HEK293 (cell line): ENCODE data around the gene ADCY1.

Experiments
- ZNF302 ChIP-seq: fragments of 450-650 bp; formaldehyde crosslinking; IDR thresholded peaks from 2 replicates; pipeline ENCODE4 v1.5.1; 2016; ENCODE audit warnings: missing biosample characterization, missing genetic modification characterization, low read depth
- ZNF501 ChIP-seq: fragments of 450-650 bp; formaldehyde crosslinking; IDR thresholded peaks from 2 replicates; pipeline ENCODE4 v1.5.1; 2016; ENCODE audit warnings: missing biosample characterization, missing genetic modification characterization
- ZNF830 ChIP-seq: fragments of 450-650 bp; IDR thresholded peaks from 2 replicates; pipeline ENCODE4 v1.5.0; 2018; ENCODE audit warnings: missing biosample characterization, missing genetic modification characterization, low read depth, mild to moderate bottlenecking, moderate library complexity
- TF ChIP-seq, protein P1 (sequence below): fragments of 450-650 bp; formaldehyde crosslinking; IDR thresholded peaks from 2 replicates; pipeline ENCODE4 v1.5.1; 2016; ENCODE audit warnings: missing biosample characterization, missing genetic modification characterization

DNA sequence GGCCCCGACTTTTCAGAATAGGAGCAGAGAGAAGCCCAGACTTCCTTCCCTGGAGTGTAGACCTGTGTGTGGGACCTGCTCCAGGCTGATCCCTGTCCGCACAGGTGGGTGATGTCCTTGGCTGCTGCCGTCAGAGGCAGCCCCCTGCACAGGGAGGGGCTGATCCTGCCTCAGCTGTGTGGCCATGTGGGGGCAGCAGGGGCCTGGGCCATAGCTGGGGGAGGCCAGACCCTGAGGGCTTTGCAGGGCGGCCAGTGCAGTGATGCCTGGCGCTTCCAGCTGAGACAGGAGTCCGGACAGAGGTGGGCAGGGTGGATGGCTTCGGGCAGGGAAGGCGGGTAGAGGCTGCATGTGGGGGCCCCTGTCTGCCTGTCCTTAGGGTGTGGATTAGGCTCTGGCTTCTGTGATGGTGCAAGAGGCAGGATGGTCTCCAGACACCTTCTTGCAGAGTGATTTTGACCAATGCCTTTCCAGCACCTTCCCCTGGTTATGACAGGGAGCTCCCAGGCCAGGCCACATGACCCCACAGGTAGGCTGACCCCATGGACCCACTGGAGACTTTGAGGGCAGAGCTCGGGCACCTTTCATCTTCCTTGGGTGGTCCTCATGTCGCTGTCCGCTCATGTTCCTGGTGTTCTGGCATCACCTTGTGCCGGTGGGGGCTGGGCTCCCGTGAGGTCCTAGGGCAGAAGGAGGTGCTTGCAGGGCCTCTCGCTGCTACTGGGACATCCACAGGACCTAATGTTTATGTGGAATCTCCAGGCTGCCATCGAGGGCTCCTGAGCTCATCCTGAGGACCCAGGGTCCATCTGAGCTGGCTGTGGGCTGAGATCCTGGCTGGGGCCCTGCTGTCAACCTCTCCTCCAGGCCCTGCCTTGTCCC, 141.5 kb downstream of the ADCY1 start:
- TF ChIP-seq ZNF830 (tag by site-specific recombination) (no peak), ZNF501 (tag by site-specific recombination) (no peak), ZNF302 (tag by site-specific recombination) (no peak)
- TF ChIP-seq, protein P1, sequence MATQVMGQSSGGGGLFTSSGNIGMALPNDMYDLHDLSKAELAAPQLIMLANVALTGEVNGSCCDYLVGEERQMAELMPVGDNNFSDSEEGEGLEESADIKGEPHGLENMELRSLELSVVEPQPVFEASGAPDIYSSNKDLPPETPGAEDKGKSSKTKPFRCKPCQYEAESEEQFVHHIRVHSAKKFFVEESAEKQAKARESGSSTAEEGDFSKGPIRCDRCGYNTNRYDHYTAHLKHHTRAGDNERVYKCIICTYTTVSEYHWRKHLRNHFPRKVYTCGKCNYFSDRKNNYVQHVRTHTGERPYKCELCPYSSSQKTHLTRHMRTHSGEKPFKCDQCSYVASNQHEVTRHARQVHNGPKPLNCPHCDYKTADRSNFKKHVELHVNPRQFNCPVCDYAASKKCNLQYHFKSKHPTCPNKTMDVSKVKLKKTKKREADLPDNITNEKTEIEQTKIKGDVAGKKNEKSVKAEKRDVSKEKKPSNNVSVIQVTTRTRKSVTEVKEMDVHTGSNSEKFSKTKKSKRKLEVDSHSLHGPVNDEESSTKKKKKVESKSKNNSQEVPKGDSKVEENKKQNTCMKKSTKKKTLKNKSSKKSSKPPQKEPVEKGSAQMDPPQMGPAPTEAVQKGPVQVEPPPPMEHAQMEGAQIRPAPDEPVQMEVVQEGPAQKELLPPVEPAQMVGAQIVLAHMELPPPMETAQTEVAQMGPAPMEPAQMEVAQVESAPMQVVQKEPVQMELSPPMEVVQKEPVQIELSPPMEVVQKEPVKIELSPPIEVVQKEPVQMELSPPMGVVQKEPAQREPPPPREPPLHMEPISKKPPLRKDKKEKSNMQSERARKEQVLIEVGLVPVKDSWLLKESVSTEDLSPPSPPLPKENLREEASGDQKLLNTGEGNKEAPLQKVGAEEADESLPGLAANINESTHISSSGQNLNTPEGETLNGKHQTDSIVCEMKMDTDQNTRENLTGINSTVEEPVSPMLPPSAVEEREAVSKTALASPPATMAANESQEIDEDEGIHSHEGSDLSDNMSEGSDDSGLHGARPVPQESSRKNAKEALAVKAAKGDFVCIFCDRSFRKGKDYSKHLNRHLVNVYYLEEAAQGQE (tag by site-specific recombination) = no peak
